GM18867 (cell line): ENCODE measurements around the gene HAPSTR1.
A peak's percentile ranks its signal among the peaks of the same experiment; 100 is the strongest.
"Not testable (repeated sequence)": the region's sequence is repeated elsewhere in the genome, so short reads cannot be mapped to it uniquely, and the experiment has no call there.

Experiments
- ATAC-seq: cut with Tn5 transposase; IDR thresholded peaks from one replicate; pipeline ENCODE4 v1.9.1; 2021; ENCODE audit warnings: mild to moderate bottlenecking, moderate library complexity; ENCODE audit not compliant: unreplicated experiment

Gene HAPSTR1

GRCh38 chr16:9090960-9091866, at the start of gene HAPSTR1:
HAPSTR1 (plus strand) TSS chr16:9091644; CDS start chr16:9092045, 401 bp downstream.
- peak; percentile 88 for ATAC-seq

- ATAC-seq, result no peak
Measured at GRCh38 chr16:9042533-9042932, 48.9 kb upstream of the HAPSTR1 start.

- ATAC-seq, result no peak
Measured at GRCh38 chr16:9042964-9043680, 48.3 kb upstream of the HAPSTR1 start.

- not testable (repeated sequence) for ATAC-seq
Measured at GRCh38 chr16:9045562-9045961, 45.9 kb upstream of the HAPSTR1 start.

- no peak for ATAC-seq
Measured at GRCh38 chr16:9046667-9047055, 44.8 kb upstream of the HAPSTR1 start.

GRCh38 chr16:9047689-9048301, 43.6 kb upstream of the HAPSTR1 start:
- peak; percentile 75 for ATAC-seq

GRCh38 chr16:9048302-9048700, 43.1 kb upstream of the HAPSTR1 start:
- no peak for ATAC-seq

GRCh38 chr16:9049241-9049640, 42.2 kb upstream of the HAPSTR1 start:
- ATAC-seq, result no peak

GRCh38 chr16:9050102-9050830, 41.2 kb upstream of the HAPSTR1 start:
- no peak for ATAC-seq

GRCh38 chr16:9053006-9053601, 38.3 kb upstream of the HAPSTR1 start:
- no peak for ATAC-seq

GRCh38 chr16:9054460-9054859, 37.0 kb upstream of the HAPSTR1 start:
- ATAC-seq, result no peak

- ATAC-seq, result no peak
Measured at GRCh38 chr16:9055115-9055514, 36.3 kb upstream of the HAPSTR1 start.

GRCh38 chr16:9055661-9056060, 35.8 kb upstream of the HAPSTR1 start:
- no peak for ATAC-seq

- no peak for ATAC-seq
Measured at GRCh38 chr16:9056061-9056460, 35.4 kb upstream of the HAPSTR1 start.

GRCh38 chr16:9058211-9058610, 33.2 kb upstream of the HAPSTR1 start:
- no peak for ATAC-seq

- no peak for ATAC-seq
Measured at GRCh38 chr16:9060225-9060624, 31.2 kb upstream of the HAPSTR1 start.

- no peak for ATAC-seq
Measured at GRCh38 chr16:9061358-9061813, 30.1 kb upstream of the HAPSTR1 start.

- no peak for ATAC-seq
Measured at GRCh38 chr16:9062301-9062700, 29.1 kb upstream of the HAPSTR1 start.

- no peak for ATAC-seq
Measured at GRCh38 chr16:9065077-9065476, 26.4 kb upstream of the HAPSTR1 start.

GRCh38 chr16:9068886-9069285, 22.6 kb upstream of the HAPSTR1 start:
- ATAC-seq, result no peak
